SK-N-SH (cell line): ENCODE data around the gene FAM131B. TPM values are rescaled to one million over a fixed set of nuclear protein-coding genes. Genes with fewer than 3 reads are reported as not detected.

Experiments
- CTCF ChIA-PET: fragments of 300-600, 350-600 bp; formaldehyde crosslinking; extraction: SDS; loops from one replicate; lab custom pipeline; 2021; lab: Yijun Ruan, JAX
- POLR2A ChIA-PET: fragments of 350-600 bp; sonication (Branson Sonifier 250); formaldehyde crosslinking; extraction: SDS; loops from one replicate; lab custom pipeline; 2020; ENCODE audit warnings: antibody characterized with exemption, inconsistent platforms; lab: Yijun Ruan, JAX
- DNase-seq: peaks from one replicate; pipeline ENCODE4 v3.0.0; 2012
- H2AFZ ChIP-seq: fragments of 200-600 bp; sonication (generic); 2 replicates; pipeline ENCODE4 v1.8.1; 2016; ENCODE audit warnings: antibody characterized with exemption, mild to moderate bottlenecking, low read depth
- H3F3A ChIP-seq: fragments of 200-600 bp; sonication (generic); replicated peaks from 2 replicates; pipeline ENCODE3; 2016; ENCODE audit warnings: antibody characterized with exemption, mild to moderate bottlenecking; ENCODE audit not compliant: insufficient read depth
- H3K27ac ChIP-seq, 2 experiments: fragments of 200-500 bp in 1 of 2; fragments of 200-600 bp in 1 of 2; sonication (Bioruptor generic) in 1 of 2; sonication (generic), shearing (Covaris generic) in 1 of 2; 2 replicates each; pipeline versions ENCODE4 v1.5.1 to v1.6.1; 2014 to 2016; ENCODE audit warnings: low read depth in 2 of 2, inconsistent platforms in 1 of 2, low read length in 1 of 2, mild to moderate bottlenecking in 1 of 2, mixed read lengths in 1 of 2
- H3K27me3 ChIP-seq: fragments of 200-600 bp; sonication (generic), shearing (Covaris generic); 2 replicates; pipeline ENCODE4 v1.6.1; 2016; ENCODE audit warnings: mixed run types; ENCODE audit not compliant: insufficient read depth
- H3K36me3 ChIP-seq, 2 experiments: fragments of 200-500 bp in 1 of 2; fragments of 200-600 bp in 1 of 2; sonication (Bioruptor generic) in 1 of 2; sonication (generic) in 1 of 2; replicated peaks in 1 of 2; 2 replicates each; pipeline versions ENCODE3 to v1.5.1; 2014 to 2016; ENCODE audit warnings: low read length in 1 of 2, mild to moderate bottlenecking in 1 of 2; ENCODE audit not compliant: insufficient read depth in 2 of 2, control insufficient read depth in 1 of 2
- H3K4me1 ChIP-seq, 2 experiments: fragments of 200-500 bp in 1 of 2; fragments of 200-600 bp in 1 of 2; sonication (Bioruptor generic) in 1 of 2; sonication (generic), shearing (Covaris generic) in 1 of 2; 2 replicates each; pipeline versions ENCODE4 v1.5.1 to v1.6.1; 2014 to 2016; ENCODE audit warnings: low read depth in 1 of 2, low read length in 1 of 2, mixed run types in 1 of 2; ENCODE audit not compliant: insufficient read depth in 2 of 2, control insufficient read depth in 1 of 2
- H3K4me2 ChIP-seq: fragments of 200-600 bp; sonication (generic), shearing (Covaris generic); 2 replicates; pipeline ENCODE4 v1.6.1; 2017; ENCODE audit warnings: mixed run types
- H3K4me3 ChIP-seq, 2 experiments: fragments of 200-500 bp in 1 of 2; fragments of 200-600 bp in 1 of 2; sonication (Bioruptor generic) in 1 of 2; sonication (generic), shearing (Covaris generic) in 1 of 2; 2 replicates each; pipeline versions ENCODE4 v1.5.1 to v1.8.1; 2014 to 2016; ENCODE audit warnings: low read depth in 2 of 2, inconsistent platforms in 1 of 2, low read length in 1 of 2, mild to moderate bottlenecking in 1 of 2, mixed read lengths in 1 of 2, moderate library complexity in 1 of 2
- H3K79me2 ChIP-seq: fragments of 200-600 bp; sonication (generic); 2 replicates; pipeline ENCODE4 v1.8.1; 2017; ENCODE audit warnings: mild to moderate bottlenecking; ENCODE audit not compliant: insufficient read depth
- H3K9ac ChIP-seq: fragments of 200-600 bp; sonication (generic); 2 replicates; pipeline ENCODE4 v1.6.1; 2017; ENCODE audit warnings: mixed run types
- H3K9me2 ChIP-seq: fragments of 200-600 bp; sonication (generic); 2 replicates; pipeline ENCODE4 v1.6.1; 2017; ENCODE audit warnings: mixed run types
- H3K9me3 ChIP-seq: fragments of 200-600 bp; sonication (generic); 2 replicates; pipeline ENCODE4 v1.6.1; 2017; ENCODE audit warnings: mixed run types, mild to moderate bottlenecking, moderate library complexity
- H4K20me1 ChIP-seq: fragments of 200-600 bp; sonication (generic); 2 replicates; pipeline ENCODE4 v1.6.1; 2017; ENCODE audit warnings: mild to moderate bottlenecking, mixed run types; ENCODE audit not compliant: insufficient read depth
- CHD2 ChIP-seq: fragments of 150-350 bp; IDR thresholded peaks from 2 replicates; pipeline ENCODE4 v1.6.1; 2018; ENCODE audit warnings: low read length; ENCODE audit not compliant: partially characterized antibody
- EP300 ChIP-seq, 2 experiments: IDR thresholded peaks; 2 replicates each; pipeline versions ENCODE4 v1.4.0 to v1.6.1; 2012; ENCODE audit warnings: borderline replicate concordance in 1 of 2, low read depth in 1 of 2, low read length in 1 of 2
- FOSL2 ChIP-seq: IDR thresholded peaks from 2 replicates; pipeline ENCODE4 v1.4.0; 2012; ENCODE audit warnings: low read depth, mild to moderate bottlenecking, moderate library complexity, borderline replicate concordance
- FOXJ3 ChIP-seq: sonication (generic); formaldehyde crosslinking; IDR thresholded peaks from 2 replicates; pipeline ENCODE4 v1.5.1; 2020; ENCODE audit warnings: mild to moderate bottlenecking, missing genetic modification reagents
- GABPA ChIP-seq: IDR thresholded peaks from 2 replicates; pipeline ENCODE4 v1.4.0; 2012; ENCODE audit warnings: low read depth, mild to moderate bottlenecking
- IRF3 ChIP-seq: fragments of 150-350 bp; IDR thresholded peaks from 2 replicates; pipeline ENCODE4 v1.6.1; 2016; ENCODE audit warnings: mild to moderate bottlenecking, low read depth, low read length
- NFIC ChIP-seq: IDR thresholded peaks from 2 replicates; pipeline ENCODE4 v1.4.0; 2012; ENCODE audit warnings: borderline replicate concordance
- PBX3 ChIP-seq: IDR thresholded peaks from 2 replicates; pipeline ENCODE4; 2012
- POLR2AphosphoS5 ChIP-seq: IDR thresholded peaks from 2 replicates; pipeline ENCODE4 v1.6.1; 2012; ENCODE audit warnings: low read depth, low read length
- RAD21 ChIP-seq: IDR thresholded peaks from 2 replicates; pipeline ENCODE4 v1.6.1; 2012; ENCODE audit warnings: mild to moderate bottlenecking, low read length
- RCOR1 ChIP-seq: fragments of 150-350 bp; IDR thresholded peaks from 2 replicates; pipeline ENCODE4 v1.6.1; 2017; ENCODE audit warnings: antibody characterized with exemption, low read length
- SIN3A ChIP-seq: IDR thresholded peaks from 2 replicates; pipeline ENCODE4 v1.6.1; 2012; ENCODE audit warnings: low read depth, mild to moderate bottlenecking, low read length, moderate library complexity, borderline replicate concordance
- SMC3 ChIP-seq: IDR thresholded peaks from 2 replicates; pipeline ENCODE4 v1.6.1; 2012; ENCODE audit warnings: low read depth, low read length, improper control_type of control experiment
- TEAD4 ChIP-seq: IDR thresholded peaks from 2 replicates; pipeline ENCODE4 v1.4.0; 2012; ENCODE audit warnings: mild to moderate bottlenecking, borderline replicate concordance; ENCODE audit not compliant: insufficient read depth
- USF1 ChIP-seq: IDR thresholded peaks from 2 replicates; pipeline ENCODE4 v1.4.0; 2012; ENCODE audit warnings: low read depth, borderline replicate concordance
- USF2 ChIP-seq: fragments of 150-350 bp; IDR thresholded peaks from 2 replicates; pipeline ENCODE4 v1.6.1; 2017; ENCODE audit warnings: antibody characterized with exemption, low read length, low read depth, borderline replicate concordance
- YY1 ChIP-seq: IDR thresholded peaks from 2 replicates; pipeline ENCODE4 v1.4.0; 2012; ENCODE audit warnings: low read depth, mild to moderate bottlenecking
- ZBTB33 ChIP-seq: IDR thresholded peaks from 2 replicates; pipeline ENCODE4 v1.4.0; 2012; ENCODE audit warnings: low read depth, borderline replicate concordance
- WGBS: methylation state at CpG from one replicate; pipeline ENCODE4 v1.1.6; 2017; ENCODE audit warnings: low lambda C conversion rate; 5-methylcytosine and 5-hydroxymethylcytosine counted together
- polyA plus RNA-seq, 3 experiments: library from polyadenylated mRNA; depleted of rRNA; stranded (reverse); fragments of >200 nt; gene quantifications; 2 replicates each; pipeline ENCODE4 v1.2.3, GENCODE V29; 2012

Gene FAM131B
- polyA plus RNA-seq, 1 of the 3 experiments (the other 2 are of a cell fraction): 43.6 TPM

GRCh38 chr7:143360788-143361551 is 1.5 kb downstream of the FAM131B start:
- CTCF ChIA-PET: interaction anchor here (1.0 to 2.4 kb wide), 5 partner anchors 12 to 121 kb away, joined by 3 to 14 read pairs (median 3); no protein-coding TSS in a partner anchor
- H2AFZ ChIP-seq: no peak overlapping the region
- POLR2A ChIA-PET: no interaction called here

GRCh38 chr7:143359771-143360353 is 2.7 kb downstream of the FAM131B start:
- no peaks in the 10 kb centered on the region for H3K9me3 ChIP-seq
- H3K9me2 ChIP-seq: no peaks in the 10 kb centered on the region
- ChIA-PET CTCF (interaction anchor here (1.0 to 2.4 kb wide), 8 partner anchors 13 to 120 kb away, joined by 3 to 14 read pairs (median 4); partner anchors contain the start of gene CASP2), POLR2A (interaction anchor here (0.7 kb wide), 1 partner anchor 80 kb away, joined by 3 read pairs; no protein-coding TSS in a partner anchor)
- H3K79me2 ChIP-seq: no peaks in the 10 kb centered on the region
- H3K4me3 ChIP-seq: no peak overlapping the region
- H3K9ac ChIP-seq: no peak overlapping the region
- H4K20me1 ChIP-seq: no peaks in the 10 kb centered on the region
- H3K4me1 ChIP-seq: peaks cover 0 to 8% of the 10 kb centered on the region in 2 experiments; a peak in 1 of 4 replicates
- H3K27ac ChIP-seq: no peak overlapping the region
- no peaks in the 10 kb centered on the region for H3F3A ChIP-seq
- H3K27me3 ChIP-seq: no peaks in the 10 kb centered on the region
- DNase-seq: no peak
- H2AFZ ChIP-seq: no peak overlapping the region
- peaks cover 0 to 27% of the 10 kb centered on the region in 2 experiments for H3K36me3 ChIP-seq
- H3K4me2 ChIP-seq: no peak overlapping the region
- 82% methylated on average over 11 of the region's 11 CpGs for WGBS
- TF ChIP-seq USF1 (no peak), EP300 (IDR thresholded peaks at IDR 0.05; ENCODE audit: borderline replicate concordance in 1 of 2, low read depth in 1 of 2, low read length in 1 of 2) (no peak), RAD21 (no peak), ZBTB33 (no peak), YY1 (no peak), IRF3 (no peak), CHD2 (no peak), RCOR1 (no peak), POLR2AphosphoS5 (no peak), NFIC (no peak), SMC3 (no peak), SIN3A (no peak)

More at GRCh38 chr7:143360788-143361551, 1.5 kb downstream of the FAM131B start:
- H3K9ac ChIP-seq: no peak overlapping the region
- TF ChIP-seq FOSL2 (peak; percentile 27; the same call in 1 of the 2 replicates), POLR2AphosphoS5 (no peak), TEAD4 (no peak), GABPA (no peak), FOXJ3 (CRISPR knock-in tag) (no peak), PBX3 (no peak), USF2 (no peak)
- TF ChIP-seq, all 33 proteins: peak for 1
- H3F3A ChIP-seq: peaks cover 9% of the 10 kb centered on the region
- H3K79me2 ChIP-seq: no peaks in the 10 kb centered on the region
- H3K4me1 ChIP-seq: peaks cover 0 to 8% of the 10 kb centered on the region in 2 experiments; a peak in 1 of 4 replicates
- peaks cover 0 to 26% of the 10 kb centered on the region in 2 experiments for H3K36me3 ChIP-seq
- DNase-seq: peak; percentile 64
- no peak overlapping the region for H3K27ac ChIP-seq
- H3K9me3 ChIP-seq: no peaks in the 10 kb centered on the region
- H3K27me3 ChIP-seq: no peaks in the 10 kb centered on the region
- H3K9me2 ChIP-seq: no peaks in the 10 kb centered on the region
- peak overlapping the region; percentile 73 to 82 for H3K4me3 ChIP-seq
- WGBS: 36% methylated on average over 19 of the region's 19 CpGs
- H4K20me1 ChIP-seq: no peaks in the 10 kb centered on the region
- H3K4me2 ChIP-seq: peak overlapping the region; percentile 94
